ENCODE measurements around the gene PRIM2.
"Not testable (repeated sequence)": the region's sequence is repeated elsewhere in the genome, so short reads cannot be mapped to it uniquely, and the experiment has no call there.

The PRIM2 gene

GRCh38 chr6:57307850-57308249, 9.6 kb upstream of the PRIM2 start:
- H3K9me2 ChIP-seq (replicated peaks; ENCODE audit: insufficient read depth, low read length), result no peaks in the 10 kb centered on the region
- no peaks in the 10 kb centered on the region for H3K27me3 ChIP-seq (replicated peaks; ENCODE audit: insufficient read depth, low read length)
- no peak overlapping the region for H3K4me3 ChIP-seq (ENCODE audit: low read length)
- no peak for DNase-seq
- H3K36me3 ChIP-seq (replicated peaks; ENCODE audit: insufficient read depth, low read length), result no peaks in the 10 kb centered on the region
- no peak overlapping the region for H3K4me2 ChIP-seq (ENCODE audit: low read depth, low read length)
- no peaks in the 10 kb centered on the region for H3F3A ChIP-seq (ENCODE audit: insufficient read depth, low read length)
- no peak overlapping the region for H3K9ac ChIP-seq (ENCODE audit: low read length)
- no peaks in the 10 kb centered on the region for H3K4me1 ChIP-seq (ENCODE audit: low read length)
- no peak overlapping the region for H2AFZ ChIP-seq (ENCODE audit: low read length)
- H3K27ac ChIP-seq (ENCODE audit: low read length), result no peak overlapping the region
- H4K20me1 ChIP-seq (ENCODE audit: insufficient read depth, low read length), result no peaks in the 10 kb centered on the region
- H3K79me2 ChIP-seq (ENCODE audit: low read length), result no peaks in the 10 kb centered on the region
- H3K9me3 ChIP-seq (replicated peaks; ENCODE audit: insufficient read depth, low read length), result no peaks in the 10 kb centered on the region
- TF ChIP-seq CTCF (IDR thresholded peaks at IDR 0.05; ENCODE audit: low read length), result no peak
- no peak for TF ChIP-seq EZH2phosphoT487 (IDR thresholded peaks at IDR 0.05; ENCODE audit: low read length)
- no peak for TF ChIP-seq EZH2 (optimal IDR thresholded peaks at IDR 0.05; ENCODE audit: low read depth, low read length)

GRCh38 chr6:57308755-57309154, 8.7 kb upstream of the PRIM2 start:
- H2AFZ ChIP-seq (ENCODE audit: low read length); H3K27ac ChIP-seq (ENCODE audit: low read length); H3K9me2 ChIP-seq (replicated peaks; ENCODE audit: insufficient read depth, low read length); H3K79me2 ChIP-seq (ENCODE audit: low read length); H3K4me2 ChIP-seq (ENCODE audit: low read depth, low read length); H3K9ac ChIP-seq (ENCODE audit: low read length); DNase-seq; H3K27me3 ChIP-seq (replicated peaks; ENCODE audit: insufficient read depth, low read length); H3K9me3 ChIP-seq (replicated peaks; ENCODE audit: insufficient read depth, low read length); H3F3A ChIP-seq (ENCODE audit: insufficient read depth, low read length); H3K36me3 ChIP-seq (replicated peaks; ENCODE audit: insufficient read depth, low read length); H4K20me1 ChIP-seq (ENCODE audit: insufficient read depth, low read length); H3K4me3 ChIP-seq (ENCODE audit: low read length); H3K4me1 ChIP-seq (ENCODE audit: low read length): not testable (repeated sequence)

- DNase-seq; H3K9me3 ChIP-seq (replicated peaks; ENCODE audit: insufficient read depth, low read length); H3K4me2 ChIP-seq (ENCODE audit: low read depth, low read length); H3K36me3 ChIP-seq (replicated peaks; ENCODE audit: insufficient read depth, low read length); H4K20me1 ChIP-seq (ENCODE audit: insufficient read depth, low read length); H3K9me2 ChIP-seq (replicated peaks; ENCODE audit: insufficient read depth, low read length); H3K9ac ChIP-seq (ENCODE audit: low read length); H2AFZ ChIP-seq (ENCODE audit: low read length); H3K4me3 ChIP-seq (ENCODE audit: low read length); H3F3A ChIP-seq (ENCODE audit: insufficient read depth, low read length); H3K79me2 ChIP-seq (ENCODE audit: low read length); H3K4me1 ChIP-seq (ENCODE audit: low read length); H3K27ac ChIP-seq (ENCODE audit: low read length); H3K27me3 ChIP-seq (replicated peaks; ENCODE audit: insufficient read depth, low read length): not testable (repeated sequence)
Measured at GRCh38 chr6:57310095-57310816, 7.2 kb upstream of the PRIM2 start.

GRCh38 chr6:57310817-57311157, 6.6 kb upstream of the PRIM2 start:
- DNase-seq, result no peak
- Histone ChIP-seq H3K36me3 (replicated peaks; ENCODE audit: insufficient read depth, low read length) (no peaks in the 10 kb centered on the region), H2AFZ (ENCODE audit: low read length) (no peak overlapping the region), H3K4me2 (ENCODE audit: low read depth, low read length) (no peak overlapping the region), H3K27me3 (replicated peaks; ENCODE audit: insufficient read depth, low read length) (no peaks in the 10 kb centered on the region), H3K27ac (ENCODE audit: low read length) (no peak overlapping the region), H4K20me1 (ENCODE audit: insufficient read depth, low read length) (no peaks in the 10 kb centered on the region), H3F3A (ENCODE audit: insufficient read depth, low read length) (no peaks in the 10 kb centered on the region), H3K9ac (ENCODE audit: low read length) (no peak overlapping the region), H3K9me3 (replicated peaks; ENCODE audit: insufficient read depth, low read length) (no peaks in the 10 kb centered on the region), H3K79me2 (ENCODE audit: low read length) (no peaks in the 10 kb centered on the region), H3K9me2 (replicated peaks; ENCODE audit: insufficient read depth, low read length) (no peaks in the 10 kb centered on the region), H3K4me1 (ENCODE audit: low read length) (no peaks in the 10 kb centered on the region), H3K4me3 (ENCODE audit: low read length) (no peak overlapping the region)
- no peak for TF ChIP-seq EZH2 (optimal IDR thresholded peaks at IDR 0.05; ENCODE audit: low read depth, low read length)
- TF ChIP-seq EZH2phosphoT487 (IDR thresholded peaks at IDR 0.05; ENCODE audit: low read length), result no peak
- TF ChIP-seq CTCF (IDR thresholded peaks at IDR 0.05; ENCODE audit: low read length), result no peak

GRCh38 chr6:57311300-57312003, 6.0 kb upstream of the PRIM2 start:
- not testable (repeated sequence) for H3K4me1 ChIP-seq (ENCODE audit: low read length); H3K9me3 ChIP-seq (replicated peaks; ENCODE audit: insufficient read depth, low read length); H3K79me2 ChIP-seq (ENCODE audit: low read length); H4K20me1 ChIP-seq (ENCODE audit: insufficient read depth, low read length); H3K4me3 ChIP-seq (ENCODE audit: low read length); H3K36me3 ChIP-seq (replicated peaks; ENCODE audit: insufficient read depth, low read length); DNase-seq; H3K9ac ChIP-seq (ENCODE audit: low read length); H2AFZ ChIP-seq (ENCODE audit: low read length); H3K9me2 ChIP-seq (replicated peaks; ENCODE audit: insufficient read depth, low read length); H3F3A ChIP-seq (ENCODE audit: insufficient read depth, low read length); H3K27ac ChIP-seq (ENCODE audit: low read length); H3K27me3 ChIP-seq (replicated peaks; ENCODE audit: insufficient read depth, low read length); H3K4me2 ChIP-seq (ENCODE audit: low read depth, low read length)
